GM12878 (cell line): ENCODE data around the gene RCE1. TPM values are rescaled to one million over a fixed set of nuclear protein-coding genes. Genes with fewer than 3 reads are reported as not detected.

Experiments
- ATAC-seq: fragments of 200-7000 bp; cut with Tn5 transposase; 3 replicates; pipeline ENCODE4 v1.9.1; 2020; ENCODE audit warnings: mild to moderate bottlenecking, moderate library complexity
- BruUV-seq: library from RNA; stranded (reverse); fragments of 400-500 nt; replicated peaks from 2 replicates; lab custom pipeline; 2021; lab: Mats Ljungman, UMichigan
- CTCF ChIA-PET: fragments of 300-600 bp; sonication (Branson Sonifier 250); formaldehyde crosslinking; extraction: SDS; loops from one replicate; lab custom pipeline; 2021; ENCODE audit warnings: inconsistent platforms; lab: Yijun Ruan, JAX
- POLR2A ChIA-PET: fragments of 350-600 bp; formaldehyde crosslinking; extraction: SDS; loops from one replicate; lab custom pipeline; 2021; ENCODE audit warnings: inconsistent platforms; lab: Charles Lee
- RAD21 ChIA-PET: fragments of 300-600 bp; sonication (Branson Sonifier 250); formaldehyde crosslinking; loops from one replicate; lab custom pipeline; 2023; ENCODE audit warnings: antibody characterized with exemption; ENCODE audit not compliant: unreplicated experiment; lab: Charles Lee
- SMC1A ChIA-PET: fragments of 300-600 bp; sonication (Branson Sonifier 250); formaldehyde crosslinking; loops from one replicate; lab custom pipeline; 2023; ENCODE audit not compliant: unreplicated experiment, uncharacterized antibody; lab: Charles Lee
- DNase-seq: peaks from one replicate; pipeline ENCODE4 v3.0.0-alpha.2; 2011; ENCODE audit warnings: low read depth, low spot score
- FAIRE-seq: peaks from 3 replicates; lab custom pipeline; 2011; peaks lifted over from hg19 to GRCh38; lab: Jason Lieb, UNC
- H2AFZ ChIP-seq: 2 replicates; pipeline ENCODE4 v1.6.0; 2011; ENCODE audit warnings: low read depth, low read length, control low read depth; ENCODE audit not compliant: control insufficient read depth
- H3K27ac ChIP-seq: 2 replicates; pipeline ENCODE4 v1.5.1; 2011; ENCODE audit warnings: control low read depth; ENCODE audit not compliant: control insufficient read depth, insufficient read depth
- H3K27me3 ChIP-seq, 2 experiments: replicated peaks in 1 of 2; 2 replicates each; pipeline versions ENCODE4 v1.6.0 to v1.6.1; 2011; ENCODE audit warnings: low read length in 1 of 2; ENCODE audit not compliant: control insufficient read depth in 2 of 2, insufficient read depth in 2 of 2
- H3K36me3 ChIP-seq, 2 experiments: 2 replicates each; pipeline ENCODE4 v1.5.1; 2011; ENCODE audit warnings: low read length in 1 of 2; ENCODE audit not compliant: control insufficient read depth in 2 of 2, insufficient read depth in 2 of 2
- H3K4me1 ChIP-seq: 2 replicates; pipeline ENCODE4 v1.6.1; 2011; ENCODE audit warnings: mild to moderate bottlenecking, low read length, moderate library complexity, mixed read lengths; ENCODE audit not compliant: control insufficient read depth, insufficient read depth
- H3K4me2 ChIP-seq: 2 replicates; pipeline ENCODE4 v1.6.0; 2011; ENCODE audit warnings: control low read depth; ENCODE audit not compliant: control insufficient read depth, insufficient read depth
- H3K4me3 ChIP-seq: fragments of 200-600 bp; sonication (generic); 2 replicates; pipeline ENCODE4 v1.5.1; 2016
- H3K79me2 ChIP-seq: 2 replicates; pipeline ENCODE4 v1.6.0; 2011; ENCODE audit warnings: low read length; ENCODE audit not compliant: control insufficient read depth, insufficient read depth
- H3K9ac ChIP-seq: 2 replicates; pipeline ENCODE4 v1.8.0; 2011; ENCODE audit warnings: low read length, control low read depth, mixed read lengths; ENCODE audit not compliant: control insufficient read depth, insufficient read depth
- H3K9me3 ChIP-seq: replicated peaks from 3 replicates; pipeline ENCODE4 v1.5.1; 2011; ENCODE audit warnings: mild to moderate bottlenecking, low read length; ENCODE audit not compliant: control insufficient read depth, insufficient read depth
- H4K20me1 ChIP-seq: 2 replicates; pipeline ENCODE4 v1.6.0; 2011; ENCODE audit not compliant: control insufficient read depth, insufficient read depth
- CHD2 ChIP-seq: IDR thresholded peaks from 2 replicates; pipeline ENCODE4 v1.6.1; 2011; ENCODE audit warnings: low read depth, low read length, improper control_type of control experiment, borderline replicate concordance
- WGBS: methylation state at CpG from one replicate; pipeline ENCODE4 v1.1.6; 2016; ENCODE audit warnings: low lambda C conversion rate; ENCODE audit not compliant: insufficient replicate concordance, insufficient coverage; ENCODE audit errors: missing lambda C conversion rate; 5-methylcytosine and 5-hydroxymethylcytosine counted together
- in situ Hi-C: fragments of 300-500 bp; cut with MboI; formaldehyde crosslinking; loops from 9 replicates; pipeline ENCODE4 v1.14.3; 2018; ENCODE audit warnings: mixed read lengths
- intact Hi-C: fragments of 100-400 bp; cut with micrococcal nuclease; formaldehyde crosslinking; loops from one replicate; pipeline ENCODE4 v1.14.2; 2022; ENCODE audit not compliant: unreplicated experiment
- polyA plus RNA-seq, 11 experiments: library from polyadenylated mRNA; depleted of rRNA in 4 of 11; unstranded in 6 of 11; stranded (reverse) in 5 of 11; fragments of >200 nt; fragmentation: Nextera tagmentation in 4 of 11; fragmentation: Illumina TruSeq in 1 of 11; extraction: Ambion mirVana in 4 of 11; extraction: Trizol in 1 of 11; gene quantifications; 1 replicate in 1 of 11; 2 replicates in 10 of 11; pipeline versions ENCODE4 v1.2.1 to v1.2.3, GENCODE V29; 2011 to 2016; ENCODE audit warnings: inconsistent platforms in 2 of 11, missing spikeins in 2 of 11, low read depth in 1 of 11
- total RNA-seq, 4 experiments: library from RNA; depleted of rRNA in 3 of 4; stranded (reverse); fragments of >200 nt in 3 of 4; fragmentation: Illumina TruSeq in 1 of 4; extraction: Trizol in 1 of 4; gene quantifications; 2 replicates each; pipeline versions ENCODE4 v1.2.1 to v1.2.3, GENCODE V29; 2013 to 2021
- TF ChIP-seq, protein P1 (sequence below), 3 experiments: IDR thresholded peaks in 2 of 3; conservative IDR thresholded peaks in 1 of 3; 2 replicates each; pipeline ENCODE4 v1.5.1; 2011; ENCODE audit warnings: low read depth in 3 of 3, low read length in 3 of 3, mild to moderate bottlenecking in 3 of 3, control low read depth in 2 of 3, moderate library complexity in 2 of 3, inconsistent platforms in 1 of 3, mixed read lengths in 1 of 3; ENCODE audit not compliant: control insufficient read depth in 2 of 3, insufficient read depth in 1 of 3; ENCODE audit errors: extremely low read depth in 1 of 3

Gene RCE1
- total and polyA plus RNA-seq, 10 of the 15 experiments (the other 5 are each of a cell fraction or from before 2014, with no cell fraction given), result 0.79 to 32.9 (median 16.4) TPM

DNA sequence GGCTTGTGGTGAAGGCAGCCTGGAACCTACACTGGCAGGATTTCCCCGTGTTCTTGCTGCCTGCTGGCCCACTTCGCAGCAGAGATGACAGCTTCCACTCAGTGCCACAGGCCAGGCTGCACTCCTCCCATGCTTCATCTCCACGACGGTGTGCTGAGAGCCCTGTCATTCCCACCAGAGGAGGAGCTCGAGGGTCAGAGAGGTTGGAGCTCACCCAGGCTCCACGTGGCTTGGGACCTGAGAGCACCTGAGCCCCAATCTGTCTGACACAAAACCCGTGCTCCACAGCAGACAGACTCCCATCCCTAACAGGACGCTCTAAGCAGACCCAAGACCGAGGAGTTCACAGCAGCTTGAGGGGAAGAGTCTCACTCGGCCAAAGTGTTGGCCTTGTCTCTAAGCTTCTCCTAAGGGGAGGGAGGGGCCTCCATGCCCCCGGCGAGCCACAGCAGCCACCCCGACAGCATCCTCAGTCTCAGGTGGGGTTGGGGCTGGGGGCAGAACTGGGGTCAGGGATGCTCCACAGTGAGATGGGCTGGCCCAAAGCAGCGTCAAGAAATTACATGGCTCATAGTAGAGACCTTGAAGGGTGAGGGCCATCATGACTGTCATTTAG is 24.3 kb downstream of the RCE1 start:
- ATAC-seq, result no peak
- in situ Hi-C loops (no loop called here), intact Hi-C loops (no loop called here)
- WGBS, result 55% methylated on average over 14 of the region's 14 CpGs
- ChIA-PET CTCF (interaction anchor here (0.8 to 1.7 kb wide), 5 partner anchors 26 to 482 kb away, joined by 3 to 6 read pairs (median 5); no protein-coding TSS in a partner anchor), RAD21 (interaction anchor here (0.6 to 0.9 kb wide), 2 partner anchors 55 to 189 kb away, joined by 3 to 4 read pairs; partner anchors contain the start of gene RBM4B), POLR2A (interaction anchor here (1.2 kb wide), 1 partner anchor 11 kb away, joined by 3 read pairs; no protein-coding TSS in a partner anchor), SMC1A (interaction anchor here (1.0 kb wide), 1 partner anchor 29 kb away, joined by 4 read pairs; no protein-coding TSS in a partner anchor)
- TF ChIP-seq, protein P1, sequence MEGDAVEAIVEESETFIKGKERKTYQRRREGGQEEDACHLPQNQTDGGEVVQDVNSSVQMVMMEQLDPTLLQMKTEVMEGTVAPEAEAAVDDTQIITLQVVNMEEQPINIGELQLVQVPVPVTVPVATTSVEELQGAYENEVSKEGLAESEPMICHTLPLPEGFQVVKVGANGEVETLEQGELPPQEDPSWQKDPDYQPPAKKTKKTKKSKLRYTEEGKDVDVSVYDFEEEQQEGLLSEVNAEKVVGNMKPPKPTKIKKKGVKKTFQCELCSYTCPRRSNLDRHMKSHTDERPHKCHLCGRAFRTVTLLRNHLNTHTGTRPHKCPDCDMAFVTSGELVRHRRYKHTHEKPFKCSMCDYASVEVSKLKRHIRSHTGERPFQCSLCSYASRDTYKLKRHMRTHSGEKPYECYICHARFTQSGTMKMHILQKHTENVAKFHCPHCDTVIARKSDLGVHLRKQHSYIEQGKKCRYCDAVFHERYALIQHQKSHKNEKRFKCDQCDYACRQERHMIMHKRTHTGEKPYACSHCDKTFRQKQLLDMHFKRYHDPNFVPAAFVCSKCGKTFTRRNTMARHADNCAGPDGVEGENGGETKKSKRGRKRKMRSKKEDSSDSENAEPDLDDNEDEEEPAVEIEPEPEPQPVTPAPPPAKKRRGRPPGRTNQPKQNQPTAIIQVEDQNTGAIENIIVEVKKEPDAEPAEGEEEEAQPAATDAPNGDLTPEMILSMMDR (IDR thresholded peaks at IDR 0.05 in 2 of 3, conservative IDR thresholded peaks at IDR 0.05 in 1 of 3; ENCODE audit: control insufficient read depth in 2 of 3, extremely low read depth in 1 of 3, insufficient read depth in 1 of 3, low read depth in 3 of 3, low read length in 3 of 3), result 0 out of 6 replicates have a peak, but pooled peaks of 1 of the 3 experiments have one; percentile 15
- TF ChIP-seq CHD2, result no peak
- no peak overlapping the region for H3K4me3 ChIP-seq
- no peak overlapping the region for H3K27ac ChIP-seq
- no peaks in the 10 kb centered on the region for H3K79me2 ChIP-seq
- H3K4me1 ChIP-seq, result peaks cover 11% of the 10 kb centered on the region
- no peaks in the 10 kb centered on the region for H3K36me3 ChIP-seq
- H3K9ac ChIP-seq, result no peak overlapping the region
- no peak for FAIRE-seq
- H4K20me1 ChIP-seq, result no peaks in the 10 kb centered on the region
- no peak overlapping the region for H3K4me2 ChIP-seq
- no TSS peak for BruUV-seq
- no peak for DNase-seq
- H3K9me3 ChIP-seq, result no peaks in the 10 kb centered on the region
- no peaks in the 10 kb centered on the region for H3K27me3 ChIP-seq
- H2AFZ ChIP-seq, result no peak overlapping the region
